DMS 273 (cell line): ENCODE data around the gene PCDHGB3.
A peak's percentile ranks its signal among the peaks of the same experiment; 100 is the strongest.

Source experiments
- DNase-seq: peaks from one replicate; lab custom pipeline; 2025; ENCODE audit not compliant: unreplicated experiment; lab: John Stamatoyannopoulos, UW

PCDHGB3 gene

GRCh38 chr5:141417494-141418172, 47.6 kb downstream of the PCDHGB3 start, which contains the start of gene PCDHGB7:
TSS of gene PCDHGB7 (plus strand) at chr5:141417677. CDS start at chr5:141417860, 183 bp downstream.
- peak; percentile 25 for DNase-seq

- DNase-seq = no peak
Measured at GRCh38 chr5:141419074-141419880, 49.2 kb downstream of the PCDHGB3 start.

GRCh38 chr5:141420855-141421488, 50.9 kb downstream of the PCDHGB3 start, which contains the start of gene PCDHGA11:
TSS of gene PCDHGA11 (plus strand) at chr5:141421051. CDS start at chr5:141421228, 177 bp downstream.
- DNase-seq = peak; percentile 6

- no peak for DNase-seq
Measured at GRCh38 chr5:141421489-141421855, 51.4 kb downstream of the PCDHGB3 start.
